Frontal cortex (tissue), 4 donors: ENCODE measurements around the gene SLC8A1. TPM values are rescaled to one million over a fixed set of nuclear protein-coding genes. Genes with fewer than 3 reads are reported as not detected.

Experiments
- DNase-seq, 2 donors: peaks; one replicate each; pipeline ENCODE4 v3.0.0; 2012; ENCODE audit warnings: low spot score in 2 of 2
- FAIRE-seq: peaks from 2 replicates; lab custom pipeline; 2012; peaks lifted over from hg19 to GRCh38; lab: Jason Lieb, UNC
- total RNA-seq: library from RNA; depleted of rRNA; stranded (reverse); fragments of >200 nt; gene quantifications from one replicate; pipeline ENCODE4 v1.2.3, GENCODE V29; 2014
- donor health status: control.
- donor health status: control.
- donor health status: control.

SLC8A1 gene
- total RNA-seq, 1 donor from 2014 or later: 187 TPM

GRCh38 chr2:40324656-40325055 is 127.2 kb downstream of the SLC8A1 start:
- DNase-seq (no peak), FAIRE-seq (no peak)

GRCh38 chr2:40321822-40322221 is 130.1 kb downstream of the SLC8A1 start:
- FAIRE-seq (no peak), DNase-seq (no peak)

GRCh38 chr2:40321016-40321623 is 130.8 kb downstream of the SLC8A1 start:
- no peak for FAIRE-seq
- no peak for DNase-seq

DNA sequence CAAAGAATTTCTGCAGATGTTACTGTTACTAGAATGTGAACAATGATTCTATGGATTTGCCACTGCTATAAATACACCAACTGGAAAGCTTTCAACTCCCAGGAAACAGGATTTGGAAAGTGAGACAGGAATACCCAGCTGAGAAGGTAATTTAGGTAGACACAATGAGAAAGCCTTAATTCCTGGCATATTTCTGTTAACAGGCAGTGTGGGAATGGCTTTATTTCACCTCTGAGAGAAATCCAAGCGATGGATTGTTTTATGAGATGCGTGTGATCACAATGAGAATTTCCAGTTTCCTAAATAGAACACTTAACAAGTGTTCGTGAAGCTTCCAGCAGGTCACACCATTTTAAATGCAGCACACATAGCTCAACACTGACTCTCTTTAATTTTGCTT is 133.0 kb downstream of the SLC8A1 start:
- no peak for DNase-seq
- FAIRE-seq: no peak

- FAIRE-seq: no peak
These were observed 134.1 kb downstream of the SLC8A1 start for GRCh38 chr2:40317761-40318160.

DNA sequence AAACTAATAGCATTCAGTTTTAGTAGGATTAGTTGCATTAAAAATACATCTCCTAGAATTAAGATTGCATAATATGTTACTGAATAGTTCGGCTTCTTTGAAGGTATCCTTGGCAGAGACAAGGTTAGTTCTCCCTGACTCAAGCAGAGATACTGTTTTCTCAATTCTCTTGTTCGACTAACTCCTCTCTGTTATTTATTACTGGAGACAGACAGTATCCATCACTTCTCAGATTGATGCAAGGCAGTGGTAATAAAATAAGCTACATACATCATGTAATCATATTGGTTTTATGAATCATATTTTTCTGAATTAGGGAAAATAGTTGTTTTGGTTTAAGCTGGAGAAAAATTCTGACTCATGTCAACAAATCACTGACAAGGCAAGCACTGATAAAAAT is 134.8 kb downstream of the SLC8A1 start:
- DNase-seq (no peak), FAIRE-seq (no peak)

More at GRCh38 chr2:40317761-40318160, 134.1 kb downstream of the SLC8A1 start:
- no peak for DNase-seq

DNA sequence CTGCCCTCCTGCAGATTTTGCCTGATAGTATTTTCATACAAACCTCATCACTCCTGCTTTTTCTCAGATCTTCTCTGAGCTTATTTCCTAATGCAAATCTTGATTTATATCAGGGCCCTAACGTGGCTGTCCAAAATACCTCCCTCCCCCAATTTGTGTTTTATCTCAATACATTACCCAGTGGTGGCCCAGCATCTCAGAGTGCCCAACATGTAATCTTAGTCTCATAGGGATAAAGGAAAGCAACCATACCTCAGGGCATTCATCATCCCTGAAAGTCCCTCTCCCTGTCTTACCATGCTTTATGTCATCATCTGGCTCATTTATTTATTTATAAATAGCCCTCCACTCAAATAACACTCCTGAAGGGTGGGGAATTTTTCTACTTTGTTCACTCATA is 135.3 kb downstream of the SLC8A1 start:
- FAIRE-seq (no peak), DNase-seq (no peak)

DNA sequence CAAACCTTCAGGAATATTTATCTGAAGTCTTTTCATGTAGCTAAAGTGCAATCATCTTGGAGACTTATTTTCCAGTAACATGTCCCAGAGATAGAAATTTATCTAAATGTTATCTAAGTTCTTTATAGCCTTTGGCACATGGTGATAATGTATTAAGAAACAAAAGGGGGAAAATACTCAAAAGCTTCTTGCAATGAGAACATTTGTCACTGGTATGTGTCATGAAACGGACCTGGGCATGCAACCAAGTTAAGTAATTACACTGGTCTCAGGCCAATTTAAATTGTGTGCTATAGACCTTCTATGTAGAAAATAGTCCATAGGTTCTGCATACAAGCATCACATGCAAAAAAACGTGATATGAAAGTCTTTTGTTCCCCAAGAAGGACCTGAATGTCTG is 136.2 kb downstream of the SLC8A1 start:
- no peak for DNase-seq

DNA sequence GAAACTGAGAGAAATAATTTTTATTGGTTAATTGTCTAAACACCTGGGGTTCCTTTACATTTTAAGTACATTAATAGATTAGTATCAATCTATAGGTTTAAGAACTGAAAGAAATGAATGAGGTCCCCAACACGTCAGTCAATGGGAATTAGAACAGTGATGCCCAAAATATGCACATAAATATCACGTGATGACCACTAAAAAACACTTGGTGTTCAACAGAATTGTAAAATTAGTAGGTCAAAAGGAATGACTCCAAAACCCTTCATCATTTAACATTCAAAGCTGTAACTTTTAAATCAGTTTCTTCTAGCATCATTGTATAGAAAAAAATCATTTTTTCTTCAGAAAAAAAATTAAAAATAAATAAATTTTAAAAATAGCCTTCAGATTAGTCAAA is 140.9 kb downstream of the SLC8A1 start:
- FAIRE-seq: no peak
- DNase-seq: no peak

More for the DNA sequence above, 136.2 kb downstream of the SLC8A1 start:
- FAIRE-seq: no peak

- DNase-seq (no peak), FAIRE-seq (no peak)
These were observed 141.6 kb downstream of the SLC8A1 start for GRCh38 chr2:40310303-40310702.

- no peak for FAIRE-seq
- no peak for DNase-seq
These were observed 147.6 kb downstream of the SLC8A1 start for GRCh38 chr2:40304340-40304739.

DNA sequence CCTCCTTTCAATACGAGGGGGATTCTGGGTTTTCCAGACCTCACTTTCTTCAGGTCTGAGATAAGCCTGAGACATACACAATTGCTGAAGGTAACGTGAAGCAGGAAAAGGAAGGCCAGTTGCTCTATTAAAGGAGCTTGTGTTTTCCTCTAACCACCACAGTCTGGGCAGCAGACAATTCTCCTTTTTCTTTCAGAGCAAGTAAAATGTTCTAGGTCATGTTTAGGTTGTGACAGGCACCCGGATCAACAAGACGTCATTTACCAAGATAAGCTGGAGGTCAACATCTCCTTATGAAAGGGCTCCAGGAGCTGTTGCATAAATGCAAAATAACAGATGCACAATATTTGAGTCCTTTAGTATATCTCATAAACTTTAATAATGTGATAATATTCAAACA is 148.1 kb downstream of the SLC8A1 start:
- no peak for DNase-seq
- no peak for FAIRE-seq

GRCh38 chr2:40302751-40303325 is 149.1 kb downstream of the SLC8A1 start:
- no peak for DNase-seq
- no peak for FAIRE-seq

- no peak for FAIRE-seq
- no peak for DNase-seq
These were observed 151.5 kb downstream of the SLC8A1 start for GRCh38 chr2:40300391-40300790.

GRCh38 chr2:40299781-40300180 is 152.1 kb downstream of the SLC8A1 start:
- FAIRE-seq (no peak), DNase-seq (no peak)

DNA sequence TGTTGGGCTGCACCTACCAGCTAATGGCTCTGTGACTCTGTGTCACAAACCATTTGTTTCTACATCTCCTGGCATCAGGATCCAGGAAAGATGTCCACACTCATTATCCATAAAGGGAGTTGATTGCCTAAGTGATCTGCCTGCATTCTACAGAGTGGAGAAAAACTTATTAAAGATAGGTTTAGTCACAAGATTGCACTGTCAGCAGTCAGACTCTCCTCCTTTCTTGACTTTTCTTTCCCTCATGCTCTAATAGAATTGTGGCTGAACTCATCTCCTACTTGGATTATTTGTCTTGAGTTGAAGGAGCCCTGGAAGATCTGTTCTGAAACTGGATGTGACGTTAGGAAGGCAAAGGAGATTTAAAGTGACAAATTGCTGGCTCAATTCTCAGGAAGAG is 152.7 kb downstream of the SLC8A1 start:
- no peak for DNase-seq
- FAIRE-seq: no peak

GRCh38 chr2:40298026-40298425 is 153.9 kb downstream of the SLC8A1 start:
- DNase-seq (no peak), FAIRE-seq (no peak)

GRCh38 chr2:40292291-40292690 is 159.6 kb downstream of the SLC8A1 start:
- no peak for FAIRE-seq
- DNase-seq: no peak

- DNase-seq (no peak), FAIRE-seq (no peak)
These were observed 162.0 kb downstream of the SLC8A1 start for GRCh38 chr2:40289771-40290404.

- no peak for DNase-seq
- FAIRE-seq: no peak
These were observed 164.1 kb downstream of the SLC8A1 start for GRCh38 chr2:40287773-40288172.

DNA sequence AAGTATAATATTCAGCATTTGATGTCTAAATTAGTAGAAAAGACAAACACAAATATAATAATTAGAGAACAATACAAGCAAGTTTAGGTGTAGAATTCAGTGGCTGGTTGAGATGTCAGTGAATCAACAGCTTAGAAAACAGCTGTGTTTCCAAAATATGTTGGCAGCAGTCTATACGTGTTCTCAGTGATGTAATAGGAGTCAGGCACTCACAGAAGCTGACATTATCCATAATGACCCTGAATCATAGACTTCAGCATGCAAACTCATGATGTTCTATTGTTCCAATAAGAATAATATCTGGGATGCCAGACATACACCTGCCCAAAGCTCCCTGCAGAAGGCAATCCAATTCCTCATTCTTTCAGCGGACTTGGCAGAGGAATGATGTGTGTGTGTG is 164.7 kb downstream of the SLC8A1 start:
- DNase-seq: no peak
- FAIRE-seq: no peak

- DNase-seq (no peak), FAIRE-seq (no peak)
These were observed 165.2 kb downstream of the SLC8A1 start for GRCh38 chr2:40286721-40287120.
